Measurements from ENCODE around the gene DENND4C.

DENND4C gene

GRCh38 chr9:19420877-19421276, 190.4 kb downstream of the DENND4C start:
- DNase-seq, result no peak
